Measurements from ENCODE around the gene SIPA1L2.

DNA sequence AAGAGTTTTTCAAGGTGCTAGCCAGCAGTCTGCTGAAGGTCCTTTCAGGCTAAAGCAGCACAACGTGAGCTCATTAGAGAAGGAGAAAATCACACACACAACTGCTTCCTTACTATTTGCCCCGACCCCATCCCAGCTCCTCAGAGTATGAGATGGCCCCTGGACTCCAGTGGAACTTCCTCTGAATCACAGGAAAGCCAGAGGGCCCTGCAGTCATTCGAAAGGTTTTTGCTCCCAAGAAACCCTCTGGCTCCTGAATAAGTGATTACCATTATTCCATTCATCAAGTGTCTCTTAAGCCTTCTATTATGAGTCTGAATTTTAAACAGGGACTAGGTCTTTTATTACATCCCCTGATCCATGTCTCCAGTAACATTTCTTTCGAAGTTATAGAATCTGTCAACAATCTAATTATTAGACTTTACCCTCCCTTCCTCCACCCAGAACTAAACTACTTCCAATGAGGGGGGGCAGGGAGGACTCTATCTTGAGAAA is 14.6 kb downstream of the SIPA1L2 start:
- TF ChIP-seq POLR2A (IDR thresholded peaks at IDR 0.05; ENCODE audit: low read length): no peak
- TF ChIP-seq GATA1 (IDR thresholded peaks at IDR 0.05; ENCODE audit: low read depth, low read length): no peak

All from erythroblast (primary cell).